Panc1 (cell line): ENCODE measurements around the gene GPC6. TPM values are rescaled to one million over a fixed set of nuclear protein-coding genes. Genes with fewer than 3 reads are reported as not detected.

Experiments used
- ATAC-seq: fragments of 200-7000 bp; cut with Tn5 transposase; 2 replicates; pipeline ENCODE4 v1.9.1; 2020; ENCODE audit warnings: mild to moderate bottlenecking, moderate library complexity
- BruUV-seq: library from RNA; stranded (reverse); fragments of 400-500 nt; replicated peaks from 2 replicates; lab custom pipeline; 2021; lab: Mats Ljungman, UMichigan
- CTCF ChIA-PET: fragments of 300-600 bp; sonication (Branson Sonifier 250); formaldehyde crosslinking; loops from one replicate; lab custom pipeline; 2022; ENCODE audit warnings: antibody characterized with exemption; lab: Charles Lee
- POLR2A ChIA-PET: fragments of 300-600 bp; sonication (Branson Sonifier 250); formaldehyde crosslinking; loops from one replicate; lab custom pipeline; 2022; ENCODE audit warnings: antibody characterized with exemption; lab: Charles Lee
- DNase-seq: peaks from one replicate; pipeline ENCODE4 v3.0.0-alpha.2; 2010; ENCODE audit warnings: low read depth, low spot score
- H3K27ac ChIP-seq: 2 replicates; pipeline ENCODE4 v1.5.1; 2011; ENCODE audit warnings: mild to moderate bottlenecking, low read length, inconsistent platforms
- H3K27me3 ChIP-seq: fragments of 200-500 bp; sonication (Bioruptor generic); 2 replicates; pipeline ENCODE4 v1.6.0; 2014; ENCODE audit warnings: low read length, inconsistent platforms; ENCODE audit not compliant: control insufficient read depth, insufficient read depth
- H3K36me3 ChIP-seq: fragments of 200-500 bp; sonication (Bioruptor generic); 2 replicates; pipeline ENCODE4 v1.5.1; 2014; ENCODE audit warnings: inconsistent platforms, mild to moderate bottlenecking, low read length, moderate library complexity; ENCODE audit not compliant: control insufficient read depth, insufficient read depth
- H3K4me1 ChIP-seq: 2 replicates; pipeline ENCODE4 v1.5.1; 2011; ENCODE audit warnings: inconsistent platforms, mild to moderate bottlenecking, low read length, moderate library complexity; ENCODE audit not compliant: control insufficient read depth, insufficient read depth
- H3K4me3 ChIP-seq, 2 experiments: 2 replicates each; pipeline ENCODE4 v1.5.1; 2011 to 2012; ENCODE audit warnings: low read depth in 2 of 2, low read length in 2 of 2, mild to moderate bottlenecking in 2 of 2, inconsistent platforms in 1 of 2, moderate library complexity in 1 of 2
- H3K9me3 ChIP-seq: fragments of 200-500 bp; sonication (Bioruptor generic); 2 replicates; pipeline ENCODE4 v1.5.1; 2014; ENCODE audit warnings: low read depth, mild to moderate bottlenecking, inconsistent platforms, low read length, moderate library complexity; ENCODE audit not compliant: control insufficient read depth, insufficient read depth
- POLR2AphosphoS5 ChIP-seq: IDR thresholded peaks from 2 replicates; pipeline ENCODE4 v1.6.1; 2012; ENCODE audit warnings: mild to moderate bottlenecking, low read depth, low read length, moderate library complexity
- REST ChIP-seq, 2 experiments: IDR thresholded peaks; 2 replicates each; pipeline ENCODE4 v1.6.1; 2011 to 2012; ENCODE audit warnings: low read depth in 2 of 2, control low read depth in 1 of 2, low read length in 1 of 2, mild to moderate bottlenecking in 1 of 2, moderate library complexity in 1 of 2; ENCODE audit not compliant: insufficient read depth in 1 of 2
- SIN3A ChIP-seq: IDR thresholded peaks from 2 replicates; pipeline ENCODE4 v1.6.1; 2012; ENCODE audit warnings: low read depth, mild to moderate bottlenecking, low read length, moderate library complexity, borderline replicate concordance; ENCODE audit not compliant: insufficient read depth
- TCF7L2 ChIP-seq: IDR thresholded peaks from 2 replicates; pipeline ENCODE4 v1.6.1; 2011; ENCODE audit warnings: mild to moderate bottlenecking, low read depth, low read length, inconsistent platforms
- in situ Hi-C: cut with HindIII; loops from 2 replicates; pipeline ENCODE4 v1.10.0; 2016; ENCODE audit warnings: low sequenced_read_pairs, low pct_unique_long_range_greater_than_20kb
- intact Hi-C: fragments of 100-400 bp; cut with micrococcal nuclease; formaldehyde crosslinking; loops from one replicate; pipeline ENCODE4 v1.10.0; 2022; ENCODE audit not compliant: unreplicated experiment
- total RNA-seq: library from RNA; stranded (reverse); gene quantifications from one replicate; pipeline ENCODE4 v1.2.1, GENCODE V29; 2021; ENCODE audit not compliant: unreplicated experiment
- TF ChIP-seq, protein P1 (sequence below): fragments of 450-650 bp; IDR thresholded peaks from 2 replicates; pipeline ENCODE4 v1.5.1; 2017; ENCODE audit warnings: mild to moderate bottlenecking

The GPC6 gene
- total RNA-seq, 1 experiment from 2014 or later, result 4.8 TPM

DNA sequence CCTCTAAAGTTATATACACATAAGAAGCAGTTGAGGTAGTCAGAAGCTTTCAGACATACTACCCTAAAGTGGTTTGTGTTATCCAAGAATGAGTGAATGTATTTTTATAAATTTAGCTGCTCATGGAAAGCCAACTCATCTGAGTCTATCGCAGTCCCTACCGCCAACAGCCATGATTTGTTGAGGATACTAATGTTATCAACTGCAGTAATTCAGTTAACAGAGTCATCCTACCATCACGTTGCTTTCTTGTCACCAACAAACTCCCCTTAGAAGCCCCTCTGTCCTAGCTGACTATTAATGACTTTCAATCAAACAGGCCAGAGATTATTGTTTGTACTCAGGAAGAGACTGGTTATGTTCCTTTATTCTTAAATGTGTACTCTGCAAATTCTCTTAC is 1083.0 kb downstream of the GPC6 start:
- H3K36me3 ChIP-seq, result no peaks in the 10 kb centered on the region
- DNase-seq (no peak), ATAC-seq (no peak)
- POLR2A ChIA-PET, result no interaction called here
- H3K4me1 ChIP-seq, result no peaks in the 10 kb centered on the region
- H3K27ac ChIP-seq, result no peak overlapping the region
- TF ChIP-seq POLR2AphosphoS5 (no peak), SIN3A (no peak), TCF7L2 (no peak), REST (IDR thresholded peaks at IDR 0.05; ENCODE audit: insufficient read depth in 1 of 2, low read depth in 2 of 2, low read length in 1 of 2) (no peak)
- TF ChIP-seq, protein P1, sequence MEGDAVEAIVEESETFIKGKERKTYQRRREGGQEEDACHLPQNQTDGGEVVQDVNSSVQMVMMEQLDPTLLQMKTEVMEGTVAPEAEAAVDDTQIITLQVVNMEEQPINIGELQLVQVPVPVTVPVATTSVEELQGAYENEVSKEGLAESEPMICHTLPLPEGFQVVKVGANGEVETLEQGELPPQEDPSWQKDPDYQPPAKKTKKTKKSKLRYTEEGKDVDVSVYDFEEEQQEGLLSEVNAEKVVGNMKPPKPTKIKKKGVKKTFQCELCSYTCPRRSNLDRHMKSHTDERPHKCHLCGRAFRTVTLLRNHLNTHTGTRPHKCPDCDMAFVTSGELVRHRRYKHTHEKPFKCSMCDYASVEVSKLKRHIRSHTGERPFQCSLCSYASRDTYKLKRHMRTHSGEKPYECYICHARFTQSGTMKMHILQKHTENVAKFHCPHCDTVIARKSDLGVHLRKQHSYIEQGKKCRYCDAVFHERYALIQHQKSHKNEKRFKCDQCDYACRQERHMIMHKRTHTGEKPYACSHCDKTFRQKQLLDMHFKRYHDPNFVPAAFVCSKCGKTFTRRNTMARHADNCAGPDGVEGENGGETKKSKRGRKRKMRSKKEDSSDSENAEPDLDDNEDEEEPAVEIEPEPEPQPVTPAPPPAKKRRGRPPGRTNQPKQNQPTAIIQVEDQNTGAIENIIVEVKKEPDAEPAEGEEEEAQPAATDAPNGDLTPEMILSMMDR, result no peak
- H3K9me3 ChIP-seq, result no peaks in the 10 kb centered on the region
- intact Hi-C loops (no loop called here), in situ Hi-C loops (no loop called here)
- CTCF ChIA-PET, result no interaction called here
- H3K4me3 ChIP-seq, result no peak overlapping the region
- H3K27me3 ChIP-seq, result no peaks in the 10 kb centered on the region
- BruUV-seq, result no TSS peak

DNA sequence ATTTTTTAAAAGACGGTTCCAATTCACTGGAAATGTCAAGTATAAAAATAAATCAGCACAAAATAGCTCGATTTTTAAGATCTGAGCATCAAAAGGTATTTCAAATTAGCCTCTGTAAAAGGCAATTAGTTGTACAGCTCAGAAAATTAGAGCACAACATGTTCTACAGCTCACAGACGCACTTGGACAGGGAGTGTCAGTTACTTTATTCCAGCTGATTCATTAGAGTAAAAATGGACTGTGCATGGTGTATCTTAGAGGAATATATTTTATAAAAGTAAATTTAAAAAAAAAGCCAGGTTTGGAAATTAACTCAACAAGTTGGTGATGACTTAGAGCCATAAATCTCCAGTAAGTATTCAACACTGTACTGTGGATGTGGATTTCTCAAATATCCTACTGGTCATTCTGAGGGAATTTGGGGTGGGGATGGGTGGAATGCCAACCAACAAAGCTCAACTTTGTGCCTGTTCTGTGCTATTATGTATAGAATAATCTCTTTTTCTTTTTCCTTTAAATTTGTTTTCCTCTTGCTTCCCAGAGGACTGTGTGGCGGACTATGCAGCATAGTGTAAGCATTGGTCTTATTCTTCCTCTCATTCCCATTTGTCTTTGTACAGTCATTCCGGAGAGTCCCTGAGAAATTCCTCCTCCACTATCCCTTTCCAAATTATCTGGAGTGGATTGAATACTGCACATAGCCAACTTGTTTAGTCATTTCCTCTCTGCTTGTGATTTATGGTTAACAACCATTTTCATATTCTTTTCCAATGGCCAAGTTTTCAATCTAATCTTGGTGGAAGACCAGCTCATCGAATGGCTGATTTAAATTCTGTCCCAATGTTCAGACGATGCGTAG is 1083.6 kb downstream of the GPC6 start:
- ChIA-PET POLR2A (no interaction called here), CTCF (no interaction called here)
- Histone ChIP-seq H3K9me3 (no peaks in the 10 kb centered on the region), H3K27me3 (no peaks in the 10 kb centered on the region), H3K27ac (no peak overlapping the region), H3K36me3 (no peaks in the 10 kb centered on the region), H3K4me3 (no peak overlapping the region), H3K4me1 (no peaks in the 10 kb centered on the region)
- no TSS peak for BruUV-seq
- ATAC-seq (peak; percentile 56; the same call in 1 of the 2 replicates), DNase-seq (no peak)
- in situ Hi-C loops, result no loop called here
- no peak for TF ChIP-seq REST (IDR thresholded peaks at IDR 0.05; ENCODE audit: insufficient read depth in 1 of 2, low read depth in 2 of 2, low read length in 1 of 2)
- TF ChIP-seq TCF7L2, result no peak
- no peak for TF ChIP-seq SIN3A
- no peak for TF ChIP-seq POLR2AphosphoS5
- TF ChIP-seq, protein P1, result no peak
- intact Hi-C loops, result no loop called here
